ENCODE measurements around the gene KIF15.

KIF15 gene, protein sequence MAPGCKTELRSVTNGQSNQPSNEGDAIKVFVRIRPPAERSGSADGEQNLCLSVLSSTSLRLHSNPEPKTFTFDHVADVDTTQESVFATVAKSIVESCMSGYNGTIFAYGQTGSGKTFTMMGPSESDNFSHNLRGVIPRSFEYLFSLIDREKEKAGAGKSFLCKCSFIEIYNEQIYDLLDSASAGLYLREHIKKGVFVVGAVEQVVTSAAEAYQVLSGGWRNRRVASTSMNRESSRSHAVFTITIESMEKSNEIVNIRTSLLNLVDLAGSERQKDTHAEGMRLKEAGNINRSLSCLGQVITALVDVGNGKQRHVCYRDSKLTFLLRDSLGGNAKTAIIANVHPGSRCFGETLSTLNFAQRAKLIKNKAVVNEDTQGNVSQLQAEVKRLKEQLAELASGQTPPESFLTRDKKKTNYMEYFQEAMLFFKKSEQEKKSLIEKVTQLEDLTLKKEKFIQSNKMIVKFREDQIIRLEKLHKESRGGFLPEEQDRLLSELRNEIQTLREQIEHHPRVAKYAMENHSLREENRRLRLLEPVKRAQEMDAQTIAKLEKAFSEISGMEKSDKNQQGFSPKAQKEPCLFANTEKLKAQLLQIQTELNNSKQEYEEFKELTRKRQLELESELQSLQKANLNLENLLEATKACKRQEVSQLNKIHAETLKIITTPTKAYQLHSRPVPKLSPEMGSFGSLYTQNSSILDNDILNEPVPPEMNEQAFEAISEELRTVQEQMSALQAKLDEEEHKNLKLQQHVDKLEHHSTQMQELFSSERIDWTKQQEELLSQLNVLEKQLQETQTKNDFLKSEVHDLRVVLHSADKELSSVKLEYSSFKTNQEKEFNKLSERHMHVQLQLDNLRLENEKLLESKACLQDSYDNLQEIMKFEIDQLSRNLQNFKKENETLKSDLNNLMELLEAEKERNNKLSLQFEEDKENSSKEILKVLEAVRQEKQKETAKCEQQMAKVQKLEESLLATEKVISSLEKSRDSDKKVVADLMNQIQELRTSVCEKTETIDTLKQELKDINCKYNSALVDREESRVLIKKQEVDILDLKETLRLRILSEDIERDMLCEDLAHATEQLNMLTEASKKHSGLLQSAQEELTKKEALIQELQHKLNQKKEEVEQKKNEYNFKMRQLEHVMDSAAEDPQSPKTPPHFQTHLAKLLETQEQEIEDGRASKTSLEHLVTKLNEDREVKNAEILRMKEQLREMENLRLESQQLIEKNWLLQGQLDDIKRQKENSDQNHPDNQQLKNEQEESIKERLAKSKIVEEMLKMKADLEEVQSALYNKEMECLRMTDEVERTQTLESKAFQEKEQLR (N-terminal part only)

DNA sequence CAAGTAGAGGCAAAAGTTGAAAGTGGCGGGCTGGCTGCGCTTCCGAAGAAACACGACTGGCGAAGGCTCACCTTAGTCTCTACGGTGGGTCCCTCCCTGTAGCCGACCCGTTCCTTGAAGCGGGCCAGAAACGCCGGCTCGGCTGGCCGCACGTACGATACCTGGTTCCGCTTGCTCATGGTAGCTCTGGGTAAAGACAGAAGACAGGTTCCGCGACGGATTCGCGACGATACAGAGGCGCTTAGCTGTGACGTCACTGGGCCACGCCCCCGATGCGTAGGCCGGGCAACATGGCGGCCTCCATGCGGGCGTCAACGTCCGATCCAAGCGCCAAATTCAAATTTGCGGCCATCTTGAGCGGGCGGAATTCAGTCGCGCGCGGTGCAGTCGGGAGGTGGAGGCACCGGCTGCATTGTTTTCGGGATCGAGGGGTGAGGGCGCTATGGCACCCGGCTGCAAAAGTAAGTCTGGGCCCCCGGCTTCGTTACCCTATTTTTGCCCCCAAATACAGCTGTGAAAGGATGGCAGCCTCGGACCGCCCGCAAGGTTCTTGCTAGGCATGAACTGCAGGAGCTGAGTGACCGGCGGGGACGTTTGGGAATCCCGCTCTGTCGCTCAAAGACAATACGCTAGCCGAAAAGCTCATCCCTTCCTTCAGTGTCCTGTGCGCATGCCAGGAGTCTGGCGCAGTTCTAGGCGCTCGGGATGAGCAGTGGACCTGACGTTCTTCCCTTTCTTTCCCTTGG lies at the start of gene KIF15, which contains the start of gene KIAA1143:
Gene KIF15, plus strand, starts transcription at position 371 of the 746 bp plus-strand sequence. Its CDS starts 72 bp downstream, at position 443.
Gene KIAA1143, minus strand, starts transcription at position 196 of the 746 bp plus-strand sequence. Its CDS starts 17 bp downstream, at position 179.
- peak within 1 kb of the TSS; percentile 52; the same call in 1 of the 2 replicates for H3K27ac ChIP-seq (ENCODE audit: low read length)
- no peaks in the 10 kb centered on the region for H3K27me3 ChIP-seq (replicated peaks; ENCODE audit: insufficient read depth, low read length)
- no peaks in the 10 kb centered on the region for H3F3A ChIP-seq (ENCODE audit: insufficient read depth, low read length)
- no peaks in the 10 kb centered on the region for H3K36me3 ChIP-seq (replicated peaks; ENCODE audit: insufficient read depth, low read length)
- no peaks in the 10 kb centered on the region for H4K20me1 ChIP-seq (ENCODE audit: insufficient read depth, low read length)
- H2AFZ ChIP-seq (ENCODE audit: low read length): peak within 1 kb of the TSS; percentile 94
- TF ChIP-seq EZH2 (optimal IDR thresholded peaks at IDR 0.05; ENCODE audit: low read depth, low read length) (no peak), EZH2phosphoT487 (IDR thresholded peaks at IDR 0.05; ENCODE audit: low read length) (no peak)
- TF ChIP-seq, protein P1, sequence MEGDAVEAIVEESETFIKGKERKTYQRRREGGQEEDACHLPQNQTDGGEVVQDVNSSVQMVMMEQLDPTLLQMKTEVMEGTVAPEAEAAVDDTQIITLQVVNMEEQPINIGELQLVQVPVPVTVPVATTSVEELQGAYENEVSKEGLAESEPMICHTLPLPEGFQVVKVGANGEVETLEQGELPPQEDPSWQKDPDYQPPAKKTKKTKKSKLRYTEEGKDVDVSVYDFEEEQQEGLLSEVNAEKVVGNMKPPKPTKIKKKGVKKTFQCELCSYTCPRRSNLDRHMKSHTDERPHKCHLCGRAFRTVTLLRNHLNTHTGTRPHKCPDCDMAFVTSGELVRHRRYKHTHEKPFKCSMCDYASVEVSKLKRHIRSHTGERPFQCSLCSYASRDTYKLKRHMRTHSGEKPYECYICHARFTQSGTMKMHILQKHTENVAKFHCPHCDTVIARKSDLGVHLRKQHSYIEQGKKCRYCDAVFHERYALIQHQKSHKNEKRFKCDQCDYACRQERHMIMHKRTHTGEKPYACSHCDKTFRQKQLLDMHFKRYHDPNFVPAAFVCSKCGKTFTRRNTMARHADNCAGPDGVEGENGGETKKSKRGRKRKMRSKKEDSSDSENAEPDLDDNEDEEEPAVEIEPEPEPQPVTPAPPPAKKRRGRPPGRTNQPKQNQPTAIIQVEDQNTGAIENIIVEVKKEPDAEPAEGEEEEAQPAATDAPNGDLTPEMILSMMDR (IDR thresholded peaks at IDR 0.05; ENCODE audit: low read length): no peak
- H3K4me1 ChIP-seq (ENCODE audit: low read length): 0 out of 2 replicates have a peak, but pooled peaks cover 6% of the 10 kb centered on the region
- no peaks in the 10 kb centered on the region for H3K9me2 ChIP-seq (replicated peaks; ENCODE audit: insufficient read depth, low read length)
- peak within 1 kb of the TSS; percentile 91 for H3K9ac ChIP-seq (ENCODE audit: low read length)
- peaks cover 89% of the 10 kb centered on the region for H3K79me2 ChIP-seq (ENCODE audit: low read length)
- peak within 1 kb of the TSS; percentile 99 for H3K4me3 ChIP-seq (ENCODE audit: low read length)
- no peaks in the 10 kb centered on the region for H3K9me3 ChIP-seq (replicated peaks; ENCODE audit: insufficient read depth, low read length)
- peak within 1 kb of the TSS; percentile 85 for H3K4me2 ChIP-seq (ENCODE audit: low read depth, low read length)
- peak; percentile 97 for DNase-seq

DNA sequence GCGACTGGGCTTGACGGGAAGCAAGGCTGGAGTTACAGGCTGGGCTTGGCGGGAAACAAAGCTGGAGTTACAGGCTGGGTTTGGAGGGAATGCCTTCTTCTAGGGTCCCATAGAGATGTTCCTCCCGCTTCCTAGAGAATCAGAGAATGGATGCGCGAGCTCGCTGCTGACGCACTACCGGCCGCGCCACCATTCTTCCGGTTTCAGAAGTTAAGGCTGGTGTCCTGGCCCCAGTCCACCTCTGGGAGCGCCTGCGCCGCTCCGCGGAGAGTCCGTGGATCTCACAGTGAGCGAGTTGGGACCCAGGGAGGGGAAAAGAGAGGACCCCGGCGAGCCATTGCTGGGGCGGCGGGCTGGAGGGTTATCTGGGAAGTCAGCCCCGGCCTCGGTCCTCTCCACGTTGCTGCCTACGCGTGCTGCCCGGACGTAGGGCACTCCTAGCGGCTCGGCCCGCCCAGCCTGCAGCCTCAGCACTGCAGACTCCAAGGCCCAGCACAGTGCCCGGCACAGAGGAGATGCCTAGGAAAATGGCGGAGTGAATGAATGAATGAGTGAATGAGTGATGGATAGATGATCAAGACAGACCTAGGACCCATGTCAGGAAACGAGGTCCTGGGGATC lies 49.0 kb upstream of the KIF15 start, which contains the start of gene ZNF502:
Gene ZNF502, plus strand, starts transcription at position 206 of the 621 bp plus-strand sequence. CDS start 7,602 bp downstream, outside the sequence.
- Histone ChIP-seq H3K4me2 (ENCODE audit: low read depth, low read length) (no peak within 1 kb of the TSS), H3K9me3 (replicated peaks; ENCODE audit: insufficient read depth, low read length) (no peaks in the 10 kb centered on the region)
- DNase-seq: no peak

More for the DNA sequence above, 49.0 kb upstream of the KIF15 start, which contains the start of gene ZNF502:
- TF ChIP-seq EZH2 (optimal IDR thresholded peaks at IDR 0.05; ENCODE audit: low read depth, low read length): no peak
- no peak for TF ChIP-seq EZH2phosphoT487 (IDR thresholded peaks at IDR 0.05; ENCODE audit: low read length)
- TF ChIP-seq, protein P1 (IDR thresholded peaks at IDR 0.05; ENCODE audit: low read length): no peak
- H3K27me3 ChIP-seq (replicated peaks; ENCODE audit: insufficient read depth, low read length): no peaks in the 10 kb centered on the region
- no peaks in the 10 kb centered on the region for H3F3A ChIP-seq (ENCODE audit: insufficient read depth, low read length)
- no peaks in the 10 kb centered on the region for H3K4me1 ChIP-seq (ENCODE audit: low read length)
- no peaks in the 10 kb centered on the region for H4K20me1 ChIP-seq (ENCODE audit: insufficient read depth, low read length)
- no peaks in the 10 kb centered on the region for H3K36me3 ChIP-seq (replicated peaks; ENCODE audit: insufficient read depth, low read length)
- H3K4me3 ChIP-seq (ENCODE audit: low read length): no peak within 1 kb of the TSS
- no peaks in the 10 kb centered on the region for H3K9me2 ChIP-seq (replicated peaks; ENCODE audit: insufficient read depth, low read length)
- H2AFZ ChIP-seq (ENCODE audit: low read length): no peak within 1 kb of the TSS
- H3K27ac ChIP-seq (ENCODE audit: low read length): no peak within 1 kb of the TSS
- no peaks in the 10 kb centered on the region for H3K79me2 ChIP-seq (ENCODE audit: low read length)
- H3K9ac ChIP-seq (ENCODE audit: low read length): no peak within 1 kb of the TSS
